Common myeloid progenitor, CD34-positive (primary cell): Measurements from ENCODE around the gene ZNF583.

Source experiments
- CTCF ChIA-PET: fragments of 350-600 bp; sonication (Branson Sonifier 250); formaldehyde crosslinking; loops from one replicate; lab custom pipeline; 2021; ENCODE audit warnings: antibody characterized with exemption; lab: Charles Lee
- POLR2A ChIA-PET: fragments of 350-600 bp; sonication (Branson Sonifier 250); formaldehyde crosslinking; loops from one replicate; lab custom pipeline; 2021; ENCODE audit warnings: antibody characterized with exemption; lab: Charles Lee
- DNase-seq, 3 donors: peaks; one replicate each; pipeline versions ENCODE4 v3.0.0 to v3.0.0-alpha.2; 2013
- H3K27ac ChIP-seq, 2 experiments: 1 replicate in 1 of 2; 2 replicates in 1 of 2; pipeline ENCODE4 v1.7.0; 2013; ENCODE audit warnings: inconsistent platforms in 2 of 2, low read length in 2 of 2, mild to moderate bottlenecking in 2 of 2, low read depth in 1 of 2, moderate library complexity in 1 of 2; ENCODE audit not compliant: severe bottlenecking in 2 of 2, insufficient read depth in 1 of 2, poor library complexity in 1 of 2
- H3K27me3 ChIP-seq, 5 experiments: replicated peaks in 2 of 5; 1 replicate in 3 of 5; 2 replicates in 2 of 5; pipeline versions ENCODE4 v1.6.1 to v1.7.0; 2013; ENCODE audit warnings: low read length in 4 of 5, mild to moderate bottlenecking in 2 of 5, moderate library complexity in 2 of 5, inconsistent platforms in 1 of 5; ENCODE audit not compliant: insufficient read depth in 5 of 5, control insufficient read depth in 4 of 5
- H3K36me3 ChIP-seq, 4 experiments: 1 replicate in 2 of 4; 2 replicates in 2 of 4; pipeline versions ENCODE4 v1.6.1 to v1.7.0; 2013; ENCODE audit warnings: low read length in 3 of 4, control low read depth in 1 of 4, mild to moderate bottlenecking in 1 of 4; ENCODE audit not compliant: control insufficient read depth in 4 of 4, insufficient read depth in 4 of 4
- H3K4me1 ChIP-seq, 4 experiments: 1 replicate in 3 of 4; 2 replicates in 1 of 4; pipeline versions ENCODE4 v1.6.1 to v1.7.1; 2013; ENCODE audit warnings: low read length in 3 of 4, mild to moderate bottlenecking in 3 of 4, control low read depth in 1 of 4, inconsistent platforms in 1 of 4, moderate library complexity in 1 of 4; ENCODE audit not compliant: control insufficient read depth in 4 of 4, insufficient read depth in 4 of 4; ENCODE audit errors: control extremely low read depth in 1 of 4
- H3K4me3 ChIP-seq, 7 experiments: 1 replicate in 4 of 7; 2 replicates in 3 of 7; pipeline versions ENCODE4 v1.5.1 to v1.7.0; 2013; ENCODE audit warnings: mild to moderate bottlenecking in 7 of 7, low read length in 6 of 7, moderate library complexity in 6 of 7, inconsistent platforms in 2 of 7, low read depth in 2 of 7, control low read depth in 1 of 7; ENCODE audit not compliant: insufficient read depth in 4 of 7, control insufficient read depth in 1 of 7; ENCODE audit errors: extremely low read depth in 1 of 7
- H3K9me3 ChIP-seq, 5 experiments: 1 replicate in 4 of 5; 2 replicates in 1 of 5; pipeline versions ENCODE4 v1.6.1 to v1.7.1; 2013; ENCODE audit warnings: low read length in 4 of 5, mild to moderate bottlenecking in 2 of 5, inconsistent platforms in 1 of 5, low read depth in 1 of 5, moderate library complexity in 1 of 5; ENCODE audit not compliant: control insufficient read depth in 4 of 5, insufficient read depth in 2 of 5; ENCODE audit errors: control extremely low read depth in 1 of 5
- WGBS: methylation state at CpG from one replicate; pipeline ENCODE4 v1.1.5; 2013; ENCODE audit not compliant: insufficient coverage; 5-methylcytosine and 5-hydroxymethylcytosine counted together

Gene ZNF583

DNA sequence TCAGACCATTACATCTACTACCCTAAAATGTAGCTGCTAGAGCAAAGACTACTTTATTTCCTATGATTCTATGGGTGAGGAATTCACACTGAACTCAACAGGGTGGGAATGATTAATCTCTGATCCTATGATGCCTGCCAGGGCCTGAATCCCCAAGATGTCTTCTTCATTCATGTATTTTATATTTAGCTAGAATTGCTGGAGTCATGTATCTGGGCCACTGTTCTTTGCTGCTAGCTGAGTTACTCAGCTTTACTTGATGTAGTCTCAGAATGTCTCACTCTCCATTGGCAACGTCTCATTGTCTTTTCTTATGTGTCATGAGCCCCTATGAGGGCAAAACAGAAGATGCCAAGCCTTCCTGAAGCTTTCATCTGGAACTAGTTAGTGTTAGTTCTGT, 31.9 kb upstream of the ZNF583 start:
- no peak overlapping the region for H3K4me3 ChIP-seq
- H3K27ac ChIP-seq = no peak overlapping the region
- peaks cover 43 to 77% (median 68%) of the 10 kb centered on the region in 4 experiments for H3K36me3 ChIP-seq
- H3K27me3 ChIP-seq = no peaks in the 10 kb centered on the region
- ChIA-PET POLR2A (no interaction called here), CTCF (no interaction called here)
- no peak for DNase-seq
- H3K4me1 ChIP-seq = peaks cover 10 to 16% (median 13%) of the 10 kb centered on the region in 4 experiments
- peaks cover 15 to 75% (median 50%) of the 10 kb centered on the region in 5 experiments for H3K9me3 ChIP-seq
- 100% methylated on average over 1 of the region's 1 CpG for WGBS

DNA sequence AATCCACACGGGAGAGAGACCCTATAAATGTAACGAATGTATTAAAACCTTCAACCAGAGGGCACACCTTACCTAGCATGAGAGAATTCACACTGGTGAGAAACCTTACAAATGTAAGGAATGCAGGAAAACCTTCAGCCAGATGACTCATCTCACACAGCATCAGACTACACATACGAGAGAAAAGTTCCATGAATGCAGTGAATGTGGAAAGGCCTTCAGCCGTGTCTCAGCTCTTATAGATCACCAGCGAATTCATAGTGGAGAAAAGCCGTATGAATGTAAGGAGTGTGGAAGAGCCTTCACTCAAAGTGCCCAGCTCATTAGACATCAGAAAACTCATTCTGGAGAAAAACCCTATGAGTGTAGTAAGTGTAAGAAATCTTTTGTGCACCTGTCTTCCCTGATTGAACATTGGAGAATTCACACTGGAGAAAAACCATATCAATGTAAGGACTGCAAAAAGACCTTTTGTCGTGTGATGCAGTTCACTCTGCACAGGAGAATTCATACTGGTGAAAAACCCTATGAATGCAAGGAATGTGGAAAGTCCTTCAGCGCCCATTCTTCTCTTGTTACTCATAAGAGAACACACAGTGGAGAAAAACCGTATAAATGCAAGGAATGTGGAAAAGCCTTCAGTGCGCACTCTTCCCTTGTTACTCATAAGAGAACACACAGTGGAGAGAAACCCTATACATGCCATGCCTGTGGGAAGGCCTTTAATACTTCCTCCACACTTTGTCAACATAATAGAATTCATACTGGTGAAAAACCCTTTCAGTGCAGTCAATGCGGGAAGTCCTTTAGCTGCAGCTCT, 26.8 kb upstream of the ZNF583 start:
- ChIA-PET POLR2A (no interaction called here), CTCF (interaction anchor here (0.8 kb wide), 1 partner anchor 294 kb away, joined by 3 read pairs; the partner anchor contains the start of gene ZNF835)
- H3K36me3 ChIP-seq = peaks cover 47 to 69% (median 60%) of the 10 kb centered on the region in 4 experiments

DNA sequence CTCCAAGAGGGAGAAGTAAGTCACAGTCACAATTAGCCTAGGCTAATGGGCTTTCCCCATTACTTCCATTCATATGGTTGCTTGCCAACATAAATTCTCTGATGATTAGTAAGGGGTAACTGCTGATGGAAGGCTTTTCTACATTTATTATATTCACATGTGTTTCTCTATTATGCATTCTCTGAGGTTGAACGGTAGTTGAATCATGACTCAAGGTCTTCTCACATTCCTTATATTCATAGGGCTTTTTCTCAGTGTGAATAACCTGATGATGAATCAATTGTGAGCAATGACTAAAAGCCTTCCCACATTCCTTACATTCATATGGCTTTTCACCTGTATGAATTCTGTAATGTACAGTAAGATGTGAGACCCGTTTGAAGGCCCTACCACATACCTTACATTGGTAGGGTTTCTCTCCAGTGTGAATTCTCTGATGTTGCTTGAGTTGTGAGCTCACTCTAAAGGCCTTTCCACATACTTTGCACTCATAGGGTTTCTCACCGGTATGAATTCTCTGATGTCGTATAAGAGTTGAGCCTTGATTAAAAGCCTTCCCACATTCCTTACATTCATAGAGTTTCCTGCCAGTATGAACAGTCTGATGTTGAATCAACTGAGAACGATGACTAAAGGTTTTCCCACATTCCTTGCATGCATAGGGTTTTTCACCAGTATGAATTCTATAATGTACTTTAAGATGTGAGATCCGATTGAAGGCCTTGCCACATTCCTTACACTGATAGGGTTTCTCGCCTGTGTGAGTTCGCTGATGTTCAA, 20.1 kb upstream of the ZNF583 start:
- peaks cover 15 to 57% (median 26%) of the 10 kb centered on the region in 5 experiments for H3K9me3 ChIP-seq

More for the DNA sequence above, 26.8 kb upstream of the ZNF583 start:
- no peak for DNase-seq
- WGBS = 98% methylated on average over 9 of the region's 11 CpGs
- Histone ChIP-seq H3K27me3 (no peaks in the 10 kb centered on the region), H3K4me3 (no peak overlapping the region), H3K9me3 (peaks cover 18 to 81% (median 51%) of the 10 kb centered on the region in 5 experiments), H3K4me1 (no peaks in the 10 kb centered on the region), H3K27ac (no peak overlapping the region)

DNA sequence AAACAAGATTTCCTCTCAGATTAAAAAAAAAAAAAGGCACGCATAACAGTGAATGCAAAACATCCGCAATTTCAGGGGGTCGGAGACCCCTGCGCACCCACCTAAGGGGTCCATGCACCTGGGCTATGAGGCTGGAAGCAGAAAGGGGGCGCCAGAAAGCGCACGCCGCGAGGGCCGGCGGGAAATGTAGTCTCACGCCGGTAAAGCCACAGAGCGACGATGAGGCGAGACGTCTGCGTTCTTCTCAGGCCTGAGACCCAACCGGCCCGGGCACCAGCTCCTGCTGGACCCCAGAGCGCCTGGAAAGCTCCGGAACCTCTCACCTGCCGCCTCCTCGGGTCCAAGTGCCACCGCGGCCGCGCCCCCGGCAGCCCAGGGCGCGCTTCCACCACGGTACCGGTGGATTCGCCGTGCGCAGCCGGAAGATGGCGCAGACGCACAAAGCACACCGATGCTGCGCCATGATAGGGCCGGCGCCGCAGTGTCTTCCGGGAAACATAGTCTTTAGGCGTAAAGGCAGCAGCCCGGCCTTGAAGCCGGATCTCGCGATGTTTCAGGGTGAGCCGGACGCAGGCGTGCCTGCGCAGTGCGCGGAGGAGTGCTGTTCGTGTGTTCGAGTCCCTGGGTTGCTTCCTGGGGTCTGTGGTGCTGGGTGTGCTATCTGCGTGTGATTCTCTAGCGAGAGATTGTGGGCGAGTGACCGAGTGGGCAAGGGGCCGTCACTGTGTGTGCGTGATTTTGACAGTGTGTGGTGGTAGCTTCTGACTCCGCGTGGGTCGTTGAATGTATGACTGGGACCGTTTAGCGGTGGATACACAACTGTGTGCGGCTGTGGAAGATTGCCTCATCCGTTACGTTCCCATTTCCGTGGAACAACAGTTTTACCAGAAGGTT, 10.8 kb upstream of the ZNF583 start, which contains the start of gene ZNF582:
ZNF582 (minus strand) TSS at position 416 of the 894 bp plus-strand sequence. CDS start 1,782 bp downstream, outside the sequence.
- WGBS = 0% methylated on average over 58 of the region's 73 CpGs
- ChIA-PET CTCF (interaction anchor here (1.2 to 1.5 kb wide), 2 partner anchors 8 to 11 kb away, joined by 4 to 6 read pairs; partner anchors contain the start of gene ZNF583), POLR2A (interaction anchor here (0.6 kb wide), 1 partner anchor 10 kb away, joined by 3 read pairs; the partner anchor contains the start of gene ZNF583)
- peaks cover 15 to 35% (median 22%) of the 10 kb centered on the region in 4 experiments for H3K36me3 ChIP-seq
- peak; percentile 97 to 99 (median 99) for DNase-seq
- peaks cover 3 to 48% (median 35%) of the 10 kb centered on the region in 5 experiments for H3K9me3 ChIP-seq
- no peaks in the 10 kb centered on the region for H3K27me3 ChIP-seq
- H3K4me3 ChIP-seq = peak within 1 kb of the TSS; percentile 64 to 97 (median 85)
- H3K27ac ChIP-seq = peak within 1 kb of the TSS; percentile 90 to 96
- peaks cover 0 to 13% (median 5%) of the 10 kb centered on the region in 4 experiments for H3K4me1 ChIP-seq

More for the DNA sequence above, 20.1 kb upstream of the ZNF583 start:
- H3K36me3 ChIP-seq = peaks cover 12 to 44% (median 21%) of the 10 kb centered on the region in 4 experiments
- no peaks in the 10 kb centered on the region for H3K4me1 ChIP-seq
- WGBS = 92% methylated on average over 4 of the region's 8 CpGs
- H3K27ac ChIP-seq = no peak overlapping the region
- CTCF ChIA-PET = no interaction called here
- POLR2A ChIA-PET = no interaction called here
- no peaks in the 10 kb centered on the region for H3K27me3 ChIP-seq
- no peak for DNase-seq
- H3K4me3 ChIP-seq = no peak overlapping the region

DNA sequence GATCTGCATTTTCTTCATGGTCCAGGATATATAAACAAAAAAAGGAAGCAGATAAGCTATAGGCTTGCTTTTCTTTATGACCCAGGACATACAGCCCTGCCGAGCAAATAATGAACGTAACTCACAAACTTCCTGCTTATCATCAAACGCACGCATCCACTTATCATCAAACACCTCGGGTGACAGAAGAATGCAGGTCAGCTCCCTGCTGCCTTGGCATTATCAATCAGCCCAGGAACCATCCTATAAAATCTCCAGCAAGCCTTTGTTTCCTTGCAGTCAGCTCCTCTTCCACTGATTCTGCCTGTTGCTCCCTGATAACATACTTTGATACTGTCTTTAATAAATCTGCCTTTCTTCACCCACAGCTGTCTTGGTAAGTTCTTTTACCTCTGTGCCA, 5.3 kb upstream of the ZNF583 start:
- CTCF ChIA-PET = no interaction called here
- WGBS = 100% methylated on average over 2 of the region's 5 CpGs
- POLR2A ChIA-PET = interaction anchor here (0.5 kb wide), 1 partner anchor 53 kb away, joined by 3 read pairs; no protein-coding TSS in a partner anchor
- peaks cover 2 to 21% (median 14%) of the 10 kb centered on the region in 4 experiments for H3K36me3 ChIP-seq
- H3K27ac ChIP-seq = no peak overlapping the region
- H3K4me1 ChIP-seq = peaks cover under 1 to 8% (median 5%) of the 10 kb centered on the region in 4 experiments
- H3K27me3 ChIP-seq = no peaks in the 10 kb centered on the region
- peaks cover 3 to 60% (median 46%) of the 10 kb centered on the region in 5 experiments for H3K9me3 ChIP-seq
- H3K4me3 ChIP-seq = no peak overlapping the region
- DNase-seq = no peak

DNA sequence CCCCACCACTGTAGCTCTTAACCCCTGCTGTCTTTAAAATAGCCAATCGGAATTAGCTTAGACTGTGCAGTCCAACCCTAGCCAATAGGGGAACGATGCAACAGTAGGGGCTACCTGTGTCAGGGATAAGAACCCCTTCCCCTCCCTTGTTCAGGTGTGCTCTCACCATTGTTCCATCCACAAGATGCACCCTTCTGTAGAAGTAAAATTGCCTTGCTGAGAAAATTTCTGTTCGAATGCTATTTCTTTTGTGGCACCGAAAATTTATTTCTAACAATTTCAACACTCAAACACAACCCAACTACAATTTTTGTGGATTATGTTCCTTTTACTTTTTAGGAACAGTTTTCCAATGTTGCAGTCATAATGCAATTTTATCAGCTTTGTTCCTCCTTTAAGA, 3.6 kb upstream of the ZNF583 start:
- Histone ChIP-seq H3K9me3 (peaks cover 3 to 55% (median 42%) of the 10 kb centered on the region in 5 experiments), H3K27me3 (no peaks in the 10 kb centered on the region), H3K36me3 (peaks cover 2 to 21% (median 14%) of the 10 kb centered on the region in 4 experiments), H3K4me3 (no peak overlapping the region), H3K4me1 (peaks cover 3 to 16% (median 11%) of the 10 kb centered on the region in 4 experiments), H3K27ac (no peak overlapping the region)
- CTCF ChIA-PET = no interaction called here
- peak in 1 of 3 donors; percentile 22 for DNase-seq
- POLR2A ChIA-PET = no interaction called here
- WGBS = no CpG with 5 or more reads among the region's 4 CpGs
